Gastroesophageal sphincter (tissue), 4 donors: ENCODE measurements around the gene BOC. TPM values are rescaled to one million over a fixed set of nuclear protein-coding genes. Genes with fewer than 3 reads are reported as not detected.

ENCODE experiments used
- ATAC-seq: fragments of 150-250 bp; one replicate; pipeline ENCODE4 v1.9.1; 2016; ENCODE audit warnings: mild to moderate bottlenecking, moderate library complexity
- H3K27ac ChIP-seq, 4 donors: fragments of 200-600 bp; sonication (generic) in 3 of 4; 1 replicate in 3 of 4; 2 replicates in 1 of 4; pipeline ENCODE4 v1.5.1; 2016 to 2019
- H3K27me3 ChIP-seq: fragments of 200-600 bp; sonication (generic); one replicate; pipeline ENCODE4 v1.5.1; 2019
- H3K36me3 ChIP-seq, 2 donors: fragments of 200-600 bp; sonication (generic); one replicate each; pipeline ENCODE4 v1.5.1; 2019; ENCODE audit warnings: control low read depth in 1 of 2
- H3K4me1 ChIP-seq, 3 donors: fragments of 200-600 bp; sonication (generic); 1 replicate in 2 of 3; 2 replicates in 1 of 3; pipeline ENCODE4 v1.5.1; 2016 to 2019; ENCODE audit warnings: control low read depth in 2 of 3
- H3K4me3 ChIP-seq, 2 donors: fragments of 200-600 bp; sonication (generic); one replicate each; pipeline ENCODE4 v1.5.1; 2019; ENCODE audit warnings: mild to moderate bottlenecking in 1 of 2, moderate library complexity in 1 of 2
- H3K9me3 ChIP-seq, 3 donors: fragments of 200-600 bp; sonication (generic); one replicate each; pipeline ENCODE4 v1.5.1; 2017 to 2019; ENCODE audit warnings: control low read depth in 2 of 3
- CTCF ChIP-seq, 4 experiments: fragments of 200-600 bp in 2 of 4; fragments of 450-650 bp in 2 of 4; sonication (generic) in 1 of 4; IDR thresholded peaks; one replicate each; pipeline ENCODE4 v1.5.1; 2017 to 2019; ENCODE audit warnings: antibody characterized with exemption in 4 of 4, mild to moderate bottlenecking in 2 of 4, moderate library complexity in 2 of 4
- EP300 ChIP-seq: sonication (generic); formaldehyde crosslinking; IDR thresholded peaks from one replicate; pipeline ENCODE4 v1.6.1; 2017; ENCODE audit warnings: antibody characterized with exemption, mild to moderate bottlenecking
- POLR2A ChIP-seq, 2 donors: fragments of 450-650 bp; IDR thresholded peaks; one replicate each; pipeline ENCODE4 v1.6.1; 2017; ENCODE audit warnings: antibody characterized with exemption in 2 of 2, mild to moderate bottlenecking in 2 of 2, moderate library complexity in 1 of 2
- POLR2AphosphoS5 ChIP-seq: sonication (generic); formaldehyde crosslinking; IDR thresholded peaks from one replicate; pipeline ENCODE4 v1.6.1; 2017; ENCODE audit warnings: antibody characterized with exemption
- WGBS, 2 donors: methylation state at CpG; one replicate each; pipeline ENCODE4 v1.1.5; 2018; ENCODE audit warnings: low coverage in 1 of 2; 5-methylcytosine and 5-hydroxymethylcytosine counted together
- total RNA-seq, 4 donors: library from RNA; depleted of rRNA; stranded (reverse); fragments of >200 nt; gene quantifications; one replicate each; pipeline ENCODE4 v1.1.0, GENCODE V29; 2016

Gene BOC
- total RNA-seq, 4 donors from 2014 or later: 41.5 to 130 (median 73.9) TPM

DNA sequence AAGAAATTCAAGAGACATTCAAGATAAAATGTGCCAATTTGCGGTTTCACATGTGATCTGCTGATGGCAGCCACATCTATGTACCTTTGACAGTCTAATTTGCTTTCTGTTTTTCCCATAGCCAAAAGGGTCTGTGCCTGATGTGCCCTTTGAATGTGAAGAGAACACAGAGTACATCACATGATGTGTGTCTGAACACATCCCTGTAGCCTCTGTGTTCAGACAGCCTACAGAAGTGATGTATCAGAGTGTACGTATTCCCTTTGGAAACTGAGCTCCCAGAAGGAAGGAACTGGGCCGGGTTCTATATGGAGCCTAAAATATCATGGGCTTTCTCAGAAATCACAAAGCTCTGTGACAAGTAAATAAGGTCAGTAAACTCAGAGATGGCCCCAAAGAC is 52.4 kb downstream of the BOC start:
- peaks cover 0 to 30% of the 10 kb centered on the region in 2 donors for H3K36me3 ChIP-seq
- 60 to 100% methylated on average over 1 to 2 of the region's 3 CpGs for WGBS, 2 donors
- no peaks in the 10 kb centered on the region for H3K9me3 ChIP-seq
- H3K27ac ChIP-seq: peak overlapping the region in 3 of 4 donors; percentile 66 to 77 (median 66)
- H3K27me3 ChIP-seq: no peaks in the 10 kb centered on the region
- peaks cover 3 to 97% (median 31%) of the 10 kb centered on the region in 3 donors for H3K4me1 ChIP-seq
- no peak overlapping the region for H3K4me3 ChIP-seq
- ATAC-seq: no peak
- TF ChIP-seq POLR2AphosphoS5 (no peak), POLR2A (IDR thresholded peaks at IDR 0.05) (no peak), EP300 (no peak), CTCF (IDR thresholded peaks at IDR 0.05) (no peak)

DNA sequence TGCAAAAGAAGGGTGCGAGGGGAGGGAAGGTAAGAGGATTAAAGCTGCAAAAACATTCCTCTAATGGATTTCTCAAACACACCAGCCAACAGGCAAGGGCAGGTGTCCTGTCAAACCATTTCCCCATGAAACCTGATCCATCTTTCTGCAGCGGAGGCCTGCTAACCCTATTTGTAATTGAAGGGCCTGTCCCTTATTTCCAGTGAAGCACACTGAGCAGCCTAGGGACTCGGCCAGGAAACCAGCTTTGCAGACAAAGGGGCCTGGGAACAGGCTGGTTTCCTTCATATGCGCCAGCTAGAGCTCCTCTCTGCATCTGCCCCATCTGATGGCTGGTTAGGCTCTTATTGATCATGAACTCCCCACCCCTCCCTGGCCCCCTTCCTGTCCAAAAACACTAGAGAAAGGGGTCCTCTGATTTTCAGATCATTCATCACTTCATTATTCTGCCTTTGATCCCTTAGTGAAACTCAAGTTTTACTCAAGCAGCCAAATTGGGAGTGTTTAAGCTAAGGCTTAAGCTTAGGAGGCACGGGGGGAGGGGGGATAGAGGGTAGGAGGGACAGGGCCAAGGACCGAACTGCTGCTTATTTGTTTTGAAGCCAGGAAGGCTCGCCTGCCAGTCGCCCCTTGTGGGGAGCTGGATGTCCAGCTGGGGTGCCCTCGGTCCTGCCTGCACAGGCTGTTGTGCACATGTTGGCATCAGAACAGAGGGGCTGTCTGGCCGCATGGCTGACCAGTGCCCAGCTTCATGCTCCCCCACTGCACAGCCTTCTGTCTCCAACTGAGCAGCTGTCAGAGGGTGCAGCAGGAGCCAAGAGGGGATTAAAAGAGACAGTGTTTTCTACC is 53.1 kb downstream of the BOC start:
- no peaks in the 10 kb centered on the region for H3K27me3 ChIP-seq
- peak overlapping the region in 3 of 4 donors; percentile 66 to 77 (median 66) for H3K27ac ChIP-seq
- H3K4me3 ChIP-seq: no peak overlapping the region
- H3K4me1 ChIP-seq: peaks cover 0 to 96% (median 31%) of the 10 kb centered on the region in 3 donors
- TF ChIP-seq POLR2A (IDR thresholded peaks at IDR 0.05) (no peak), CTCF (IDR thresholded peaks at IDR 0.05) (no peak), POLR2AphosphoS5 (no peak), EP300 (no peak)
- ATAC-seq: no peak
- H3K36me3 ChIP-seq: peaks cover 0 to 37% of the 10 kb centered on the region in 2 donors
- no peaks in the 10 kb centered on the region for H3K9me3 ChIP-seq
- WGBS, 2 donors: 52% methylated on average over 4 of the region's 10 CpGs; no CpG with 5 or more reads in 1 of the 2 donors

DNA sequence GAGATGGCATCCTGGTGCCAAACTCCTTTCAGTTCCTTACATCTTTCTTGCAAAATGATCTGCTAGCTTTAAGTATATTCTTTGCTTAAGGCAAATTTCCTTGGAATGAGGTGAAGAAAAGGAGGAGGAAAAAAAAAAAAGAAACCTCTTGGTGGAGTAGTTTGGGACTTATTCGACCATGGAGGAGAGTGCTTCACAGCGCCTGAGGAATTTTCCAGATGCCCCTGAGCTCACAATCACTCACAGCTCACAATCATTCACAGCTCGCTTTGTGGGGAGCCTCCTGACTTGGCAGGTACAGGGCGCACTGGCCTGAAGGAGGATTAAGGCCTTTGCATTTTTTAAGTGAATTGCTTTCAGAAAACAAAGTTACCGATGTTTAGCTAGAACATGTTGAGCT is 53.9 kb downstream of the BOC start:
- no peak for ATAC-seq
- peaks cover 0 to 96% (median 31%) of the 10 kb centered on the region in 3 donors for H3K4me1 ChIP-seq
- 40 to 41% methylated on average over 1 to 5 of the region's 5 CpGs for WGBS, 2 donors
- no peaks in the 10 kb centered on the region for H3K27me3 ChIP-seq
- TF ChIP-seq POLR2AphosphoS5 (no peak), CTCF (IDR thresholded peaks at IDR 0.05) (no peak), POLR2A (IDR thresholded peaks at IDR 0.05) (no peak), EP300 (no peak)
- no peaks in the 10 kb centered on the region for H3K9me3 ChIP-seq
- peak overlapping the region in 3 of 4 donors; percentile 64 to 77 (median 66) for H3K27ac ChIP-seq
- peaks cover 0 to 44% of the 10 kb centered on the region in 2 donors for H3K36me3 ChIP-seq
- no peak overlapping the region for H3K4me3 ChIP-seq

DNA sequence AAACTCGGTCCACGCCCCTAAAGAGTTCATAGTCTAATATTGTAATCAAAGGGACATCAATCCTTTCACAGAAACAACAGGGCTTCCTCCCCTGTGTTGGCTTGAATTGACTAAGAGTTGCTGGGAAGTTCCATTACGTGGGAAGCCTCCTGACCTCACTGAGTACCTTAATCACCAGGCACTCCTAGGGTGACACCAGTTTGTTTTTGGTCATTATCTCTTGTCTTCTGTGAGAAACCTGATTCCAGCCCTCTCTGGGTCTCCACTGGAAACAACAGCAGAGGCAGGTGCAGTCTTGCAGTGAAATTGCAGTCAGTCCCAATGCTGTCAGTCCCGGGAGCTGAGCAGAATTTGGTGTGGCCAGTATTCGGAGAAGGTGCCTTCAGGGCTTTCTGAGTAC is 55.4 kb downstream of the BOC start:
- no peak overlapping the region for H3K4me3 ChIP-seq
- H3K36me3 ChIP-seq: peaks cover 0 to 60% of the 10 kb centered on the region in 2 donors
- H3K4me1 ChIP-seq: peaks cover 0 to 96% (median 25%) of the 10 kb centered on the region in 3 donors
- H3K27me3 ChIP-seq: no peaks in the 10 kb centered on the region
- H3K9me3 ChIP-seq: no peaks in the 10 kb centered on the region
- ATAC-seq: no peak
- H3K27ac ChIP-seq: peak overlapping the region in 3 of 4 donors; percentile 38 to 77 (median 64)
- no peak for TF ChIP-seq EP300
- no peak for TF ChIP-seq CTCF (IDR thresholded peaks at IDR 0.05)
- no peak for TF ChIP-seq POLR2A (IDR thresholded peaks at IDR 0.05)
- peak; percentile 11 for TF ChIP-seq POLR2AphosphoS5
- WGBS, 2 donors: 73 to 80% methylated on average over 3 to 5 of the region's 5 CpGs
